ENCODE results near the gene CLMN. TPM values are rescaled to one million over a fixed set of nuclear protein-coding genes. Genes with fewer than 3 reads are reported as not detected.

Gene CLMN
- total and polyA plus RNA-seq, 9 of the 15 experiments (the other 6 are each of a cell fraction or from before 2014, with no cell fraction given), result 0.01 to 0.18 (median 0.07) TPM; not detected in 4

- ChIA-PET CTCF (ENCODE audit: low intra/inter-chr PET ratio) (no interaction called here), POLR2A (no interaction called here)
- Histone ChIP-seq H3K4me1 (replicated peaks in 1 of 2; ENCODE audit: control insufficient read depth in 2 of 2, insufficient read depth in 2 of 2, low read length in 2 of 2) (no peaks in the 10 kb centered on the region), H3K36me3 (ENCODE audit: control insufficient read depth, insufficient read depth, low read length) (no peaks in the 10 kb centered on the region), H4K20me1 (replicated peaks; ENCODE audit: control insufficient read depth, insufficient read depth, low read length) (no peaks in the 10 kb centered on the region), H2AFZ (ENCODE audit: low read depth, low read length) (no peak overlapping the region), H3K9ac (ENCODE audit: insufficient read depth in 1 of 2, low read depth in 2 of 2, low read length in 2 of 2) (no peak overlapping the region), H3K79me2 (ENCODE audit: control insufficient read depth, insufficient read depth, low read length) (no peaks in the 10 kb centered on the region), H3K27me3 (ENCODE audit: control insufficient read depth in 2 of 2, insufficient read depth in 2 of 2, low read length in 2 of 2) (peaks cover 10 to 33% of the 10 kb centered on the region in 2 experiments; a peak in 4 of 5 replicates), H3K4me2 (ENCODE audit: insufficient read depth, low read length) (no peak overlapping the region), H3K27ac (ENCODE audit: extremely low read depth, low read depth, low read length) (no peak overlapping the region), H3K9me1 (ENCODE audit: control insufficient read depth, insufficient read depth, low read length) (no peaks in the 10 kb centered on the region), H3K9me3 (replicated peaks; ENCODE audit: control insufficient read depth, insufficient read depth, low read depth, low read length) (no peaks in the 10 kb centered on the region), H3K4me3 (no peak overlapping the region)
- intact Hi-C loops (cut with micrococcal nuclease) (loop anchor here (10.0 kb wide), 1 partner anchor 207 kb away; no protein-coding TSS in a partner anchor), in situ Hi-C loops (cut with MboI) (no loop called here)
- TF ChIP-seq PCBP2 (IDR thresholded peaks at IDR 0.05; ENCODE audit: low read depth, low read length, poor library complexity, severe bottlenecking) (no peak), BRF1 (IDR thresholded peaks at IDR 0.05; ENCODE audit: borderline replicate concordance, extremely low read depth, insufficient read length) (no peak), JUNB (CRISPR knock-in tag; conservative IDR thresholded peaks at IDR 0.05) (no peak), ZNF224 (CRISPR knock-in tag; IDR thresholded peaks at IDR 0.05) (no peak), NFXL1 (CRISPR knock-in tag; IDR thresholded peaks at IDR 0.05) (no peak), NONO (IDR thresholded peaks at IDR 0.05; ENCODE audit: low read depth in 2 of 2, low read length in 1 of 2) (no peak), RAD21 (CRISPR knock-in tag; conservative IDR thresholded peaks at IDR 0.05 in 1 of 2, IDR thresholded peaks at IDR 0.05 in 1 of 2) (no peak)
- 1% methylated on average over 16 of the region's 19 CpGs for WGBS (ENCODE audit: insufficient coverage, low coverage, missing lambda C conversion rate)
- ATAC-seq (no peak), DNase-seq (ENCODE audit: extremely low read depth in 1 of 4, low spot score in 3 of 4) (no peak), FAIRE-seq (no peak)
- BruUV-seq (replicated peaks), result no TSS peak
Observed at GRCh38 chr14:95227279-95227860, 92.3 kb downstream of the CLMN start.

Data from K562 (cell line).